Right kidney (tissue), 1 donor: Measurements from ENCODE around the gene CCDC74A.
"Not testable (repeated sequence)": the region's sequence is repeated elsewhere in the genome, so short reads cannot be mapped to it uniquely, and the experiment has no call there.

ENCODE experiments used
- DNase-seq: peaks from one replicate; pipeline ENCODE4 v3.0.0-alpha.2; 2016

The CCDC74A gene

DNA sequence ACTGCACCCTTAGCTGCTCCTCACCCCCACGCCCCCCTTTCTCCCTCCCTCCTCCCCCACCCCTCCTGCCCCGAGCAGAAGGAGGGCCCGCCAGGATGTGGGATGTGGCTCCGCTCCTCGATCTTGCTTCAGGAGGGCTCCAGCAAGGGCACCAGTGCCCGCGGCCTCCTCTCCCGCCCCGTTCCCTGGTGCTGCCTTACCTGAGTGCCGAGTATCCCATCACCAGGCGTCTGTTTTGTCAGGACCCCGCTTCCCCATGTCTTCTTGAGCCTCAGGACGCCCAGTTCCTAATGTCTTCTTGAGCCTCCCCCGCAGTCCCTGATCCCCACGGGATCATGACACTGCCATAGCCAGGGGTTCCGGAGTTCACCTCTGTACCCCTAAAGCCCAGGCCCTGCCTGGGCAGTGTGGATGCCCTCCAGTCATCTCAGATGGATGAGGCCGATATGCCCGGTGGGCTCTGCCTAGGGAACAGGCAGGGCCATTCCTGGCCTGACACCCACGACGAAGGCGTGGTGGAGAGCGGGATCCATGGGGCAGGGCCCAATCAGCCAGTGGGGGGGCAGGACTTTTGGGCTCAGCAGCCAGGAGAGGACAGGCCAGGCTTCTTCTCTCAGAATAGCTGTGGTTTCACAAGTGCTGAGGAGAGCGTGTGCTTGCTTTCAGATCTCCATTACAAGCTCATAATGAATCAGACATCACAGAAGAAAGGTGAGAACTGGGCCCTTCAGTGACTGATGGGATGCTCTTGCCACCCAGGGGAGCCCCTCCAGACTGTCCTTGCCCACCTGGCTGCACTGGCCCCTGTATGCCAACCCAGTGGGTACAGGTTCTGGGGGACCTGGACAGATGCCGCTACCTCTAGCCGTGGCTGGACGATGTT is 1.5 kb downstream of the CCDC74A start:
- peak; percentile 23 for DNase-seq

DNA sequence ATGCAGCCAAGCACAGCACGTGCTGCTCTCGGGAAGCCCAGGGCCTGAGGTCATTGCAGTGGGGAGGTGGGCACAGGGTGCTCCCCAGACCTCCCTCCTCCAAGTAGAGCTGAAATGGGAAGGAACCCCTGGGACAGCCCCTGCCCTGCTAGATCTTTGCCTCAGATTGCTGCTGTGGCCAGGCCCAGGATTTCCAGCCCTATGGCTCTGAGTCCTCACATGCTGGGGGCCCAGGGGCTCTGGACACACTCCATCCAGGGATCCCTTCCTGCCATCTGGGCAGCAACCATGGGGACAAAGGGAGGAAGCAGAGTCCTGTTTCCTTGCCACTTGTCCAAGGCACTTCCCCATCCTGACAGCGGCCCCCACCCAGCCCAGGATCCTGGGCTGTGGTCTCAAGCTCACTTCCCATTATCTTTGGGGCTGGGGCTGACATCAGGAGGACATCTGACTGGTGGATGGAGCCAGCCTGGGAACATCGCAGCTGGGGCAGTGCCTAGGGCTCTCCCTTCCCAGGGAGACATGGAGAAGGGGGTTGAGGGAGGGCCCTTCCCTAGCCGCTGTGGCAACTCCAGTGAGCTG is 2.3 kb downstream of the CCDC74A start:
- not testable (repeated sequence) for DNase-seq

DNA sequence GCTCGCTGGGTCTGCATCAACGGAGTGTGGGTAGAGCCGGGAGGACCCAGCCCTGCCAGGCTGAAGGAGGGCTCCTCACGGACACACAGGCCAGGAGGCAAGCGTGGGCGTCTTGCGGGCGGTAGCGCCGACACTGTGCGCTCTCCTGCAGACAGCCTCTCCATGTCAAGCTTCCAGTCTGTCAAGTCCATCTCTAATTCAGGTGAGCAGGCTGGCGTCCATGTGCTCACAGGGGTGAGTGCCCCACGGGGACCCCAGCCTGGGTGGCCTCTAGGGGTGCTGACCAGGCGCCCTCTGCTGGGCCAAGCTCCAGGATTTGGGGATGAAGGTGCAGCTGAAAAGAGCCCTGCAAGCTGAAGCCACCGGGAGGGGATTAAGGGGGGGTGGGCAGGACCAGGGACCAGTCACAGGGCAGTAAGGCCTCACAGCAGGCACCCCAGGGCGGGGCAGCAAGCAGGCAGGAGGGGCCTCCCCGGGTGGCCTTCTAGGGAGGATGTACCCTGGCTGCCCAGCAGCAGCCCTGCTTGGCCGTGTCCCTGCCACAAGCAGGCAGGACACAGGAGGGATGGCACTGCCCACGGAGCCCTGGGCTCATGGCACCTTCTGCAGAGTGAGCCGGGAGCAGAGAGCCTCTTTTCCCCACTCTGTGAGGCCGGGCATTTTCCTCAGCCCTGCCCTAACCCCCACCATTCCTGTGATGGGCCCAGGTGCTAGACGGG is 3.1 kb downstream of the CCDC74A start:
- DNase-seq, result not testable (repeated sequence)

DNA sequence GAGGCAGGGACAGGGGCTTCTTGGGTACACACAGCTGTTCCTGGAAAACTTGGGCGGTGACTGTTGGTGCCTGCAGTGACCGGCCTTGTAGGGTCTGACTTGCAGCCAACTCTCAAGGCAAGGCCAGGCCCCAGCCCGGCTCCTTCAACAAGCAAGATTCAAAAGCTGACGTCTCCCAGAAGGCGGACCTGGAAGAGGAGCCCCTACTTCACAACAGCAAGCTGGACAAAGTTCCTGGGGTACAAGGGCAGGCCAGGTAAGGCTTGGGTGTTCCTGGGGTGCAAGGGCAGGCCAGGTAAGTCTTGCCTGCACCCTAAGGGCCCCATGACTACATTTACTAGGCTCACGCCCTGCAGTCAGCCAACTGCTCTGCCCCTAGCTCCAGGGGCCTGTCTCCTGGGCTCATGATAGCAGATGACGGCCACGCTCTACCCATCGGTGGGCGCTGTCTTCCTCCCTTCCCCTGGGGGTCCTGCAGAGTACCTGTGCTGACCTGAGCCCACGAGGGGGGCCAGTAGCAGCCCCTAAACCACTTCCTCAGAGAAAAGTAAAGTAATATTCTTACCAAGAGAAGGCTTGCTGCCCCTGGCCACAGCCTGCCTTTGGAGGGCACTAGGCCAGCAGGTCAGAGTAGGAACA is 4.0 kb downstream of the CCDC74A start:
- not testable (repeated sequence) for DNase-seq

GRCh38 chr2:131532723-131533608 is 5.3 kb downstream of the CCDC74A start:
- DNase-seq, result not testable (repeated sequence)

DNA sequence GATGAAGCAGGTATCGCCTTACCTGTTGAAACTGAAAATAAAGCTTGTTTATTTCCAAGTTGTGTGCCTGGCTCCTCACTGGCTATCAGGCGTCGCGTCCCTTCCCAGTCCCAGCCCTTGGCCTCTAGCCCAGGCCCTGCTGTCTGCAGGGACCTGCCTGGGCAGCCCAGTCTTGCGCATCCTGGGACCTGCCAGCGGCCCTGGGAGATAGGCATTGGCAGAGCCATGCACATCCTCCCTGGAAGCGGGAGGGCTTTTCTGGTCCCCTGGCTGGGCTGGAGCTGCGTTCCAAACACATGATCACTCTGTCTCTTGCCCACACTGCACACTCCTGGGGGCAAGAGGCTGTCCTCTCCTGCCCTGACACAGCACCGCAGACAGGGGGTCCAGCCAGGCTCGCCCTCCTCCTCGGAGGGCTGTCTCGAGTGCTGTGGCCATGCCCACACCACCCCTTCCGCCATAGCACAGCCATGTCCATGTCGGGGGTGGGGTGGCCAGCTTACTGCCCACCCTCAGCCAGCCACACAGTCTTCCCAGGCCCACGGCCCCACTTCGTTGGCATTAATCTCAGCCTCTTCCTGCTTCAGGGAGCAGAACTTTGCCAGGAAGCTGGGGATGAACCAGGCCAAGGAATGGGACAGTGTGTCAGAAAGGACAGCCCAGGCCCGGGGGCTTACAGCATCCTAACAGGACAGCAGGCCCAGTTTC is 6.1 kb downstream of the CCDC74A start:
- not testable (repeated sequence) for DNase-seq

GRCh38 chr2:131534317-131534672 is 6.6 kb downstream of the CCDC74A start:
- DNase-seq, result not testable (repeated sequence)

- not testable (repeated sequence) for DNase-seq
Measured at GRCh38 chr2:131534965-131535364, 7.3 kb downstream of the CCDC74A start.

GRCh38 chr2:131535526-131535925 is 7.8 kb downstream of the CCDC74A start:
- DNase-seq, result no peak

- not testable (repeated sequence) for DNase-seq
Measured at GRCh38 chr2:131535951-131536826, 8.5 kb downstream of the CCDC74A start.

GRCh38 chr2:131536841-131537240 is 9.2 kb downstream of the CCDC74A start:
- not testable (repeated sequence) for DNase-seq

DNA sequence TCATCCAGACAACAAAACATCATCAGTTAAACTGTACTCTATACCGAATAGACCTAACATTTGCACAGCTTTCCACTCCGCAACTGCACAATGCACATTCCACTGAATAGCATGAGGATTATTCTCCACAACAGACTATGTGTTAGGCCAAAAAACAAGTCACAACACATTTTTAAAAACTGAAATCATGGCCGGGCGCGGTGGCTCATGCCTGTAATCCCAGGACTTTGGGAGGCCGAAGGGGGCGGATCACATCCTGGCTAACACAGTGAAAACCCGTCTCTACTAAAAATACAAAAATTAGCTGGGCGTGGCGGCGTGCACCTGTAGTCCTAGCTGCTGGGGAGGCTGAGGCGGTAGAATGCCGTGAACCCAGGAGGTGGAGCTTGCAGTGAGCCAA is 11.2 kb downstream of the CCDC74A start:
- not testable (repeated sequence) for DNase-seq

GRCh38 chr2:131542438-131543384 is 15.0 kb downstream of the CCDC74A start:
- no peak for DNase-seq

- no peak for DNase-seq
Measured at GRCh38 chr2:131543385-131543891, 15.8 kb downstream of the CCDC74A start.

DNA sequence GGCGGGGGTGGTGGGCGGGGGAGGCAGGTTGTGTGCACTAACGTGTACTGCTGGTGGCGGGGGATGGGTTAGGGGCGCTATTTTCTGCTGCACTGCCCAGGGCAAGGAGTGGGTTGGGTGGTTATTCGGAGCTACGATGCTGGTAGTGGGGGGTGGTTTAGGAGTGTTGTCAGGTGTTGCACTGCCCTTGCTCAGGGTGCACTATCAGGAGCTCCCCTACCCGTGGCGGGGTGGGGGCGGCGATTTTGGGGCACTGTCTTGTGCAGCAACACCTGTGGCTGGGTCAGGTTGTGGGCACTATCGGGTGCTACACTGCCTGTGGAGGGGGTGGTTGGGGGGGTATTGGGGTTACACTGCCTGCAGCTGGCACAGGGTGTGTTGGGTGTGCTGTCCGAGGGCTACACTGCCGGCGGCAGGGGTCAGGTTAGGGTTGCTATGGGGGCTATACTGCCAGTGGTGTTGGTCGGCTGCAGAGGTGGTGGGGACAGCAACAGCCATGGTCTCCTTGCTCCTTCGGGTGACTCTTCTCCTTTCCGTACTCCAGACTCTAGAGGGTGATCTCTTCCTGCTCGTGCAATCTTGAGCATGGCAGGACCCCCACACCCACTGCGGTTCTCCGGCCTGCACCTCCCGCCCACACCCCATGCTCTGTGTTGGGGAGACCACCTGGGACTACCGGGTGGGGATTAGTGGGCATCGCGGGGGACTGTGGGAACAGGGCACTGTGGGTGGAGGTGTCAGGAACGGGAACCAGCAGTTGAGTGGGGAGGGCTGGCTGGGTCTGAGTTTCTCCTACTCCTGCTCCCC is 16.5 kb downstream of the CCDC74A start:
- DNase-seq, result not testable (repeated sequence)

- not testable (repeated sequence) for DNase-seq
Measured at GRCh38 chr2:131544813-131545165, 17.1 kb downstream of the CCDC74A start.

GRCh38 chr2:131552871-131553270 is 25.2 kb downstream of the CCDC74A start:
- DNase-seq, result no peak

- DNase-seq, result no peak
Measured at GRCh38 chr2:131556998-131557397, 29.3 kb downstream of the CCDC74A start.
